Cerebellar cortex (tissue), 1 donor: ENCODE data around the gene SLC25A43.
"Not testable (repeated sequence)": the region's sequence is repeated elsewhere in the genome, so short reads cannot be mapped to it uniquely, and the experiment has no call there.

Experiments used
- DNase-seq: peaks from one replicate; pipeline ENCODE4 v3.0.0-alpha.2; 2015; ENCODE audit warnings: low spot score

Gene SLC25A43

DNA sequence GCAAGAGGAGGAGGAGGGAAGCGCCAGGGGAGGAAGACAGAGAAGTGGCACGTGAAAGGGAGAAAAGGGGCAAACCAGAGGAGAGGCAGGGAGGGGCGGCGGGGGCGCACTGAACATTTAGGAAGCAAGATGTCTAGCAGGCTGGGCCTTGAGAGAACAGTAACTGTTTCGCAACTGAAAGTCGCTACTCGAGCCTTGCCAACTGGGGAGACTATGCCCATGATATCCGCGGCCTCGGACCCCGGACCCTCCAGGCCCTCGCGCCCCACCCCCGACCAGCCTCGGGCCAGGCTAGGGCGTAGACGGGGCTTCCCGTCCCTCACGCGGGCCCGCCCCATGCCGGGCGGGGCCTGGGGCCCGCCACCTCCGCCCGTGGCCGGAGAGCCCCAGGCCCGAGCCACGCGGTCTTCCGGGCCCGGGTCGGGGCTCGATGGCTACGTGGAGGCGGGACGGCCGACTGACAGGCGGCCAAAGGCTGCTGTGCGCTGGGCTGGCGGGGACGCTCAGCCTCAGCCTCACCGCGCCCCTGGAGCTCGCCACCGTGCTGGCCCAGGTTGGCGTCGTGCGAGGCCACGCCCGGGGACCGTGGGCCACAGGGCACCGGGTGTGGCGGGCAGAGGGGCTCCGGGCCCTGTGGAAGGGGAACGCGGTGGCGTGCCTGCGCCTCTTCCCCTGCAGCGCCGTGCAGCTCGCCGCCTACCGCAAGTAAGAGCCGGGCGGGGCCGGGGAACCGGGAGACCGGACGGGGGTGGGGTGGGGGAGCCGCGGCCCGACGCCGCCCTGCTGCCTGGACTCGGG, at the start of gene SLC25A43:
TSS of gene SLC25A43 (plus strand) at position 363 of the 798 bp plus-strand sequence. CDS start at position 431, 68 bp downstream.
- DNase-seq, result peak; percentile 23

GRCh38 chrX:119359618-119360382, 39.3 kb upstream of the SLC25A43 start:
- DNase-seq, result no peak

DNA sequence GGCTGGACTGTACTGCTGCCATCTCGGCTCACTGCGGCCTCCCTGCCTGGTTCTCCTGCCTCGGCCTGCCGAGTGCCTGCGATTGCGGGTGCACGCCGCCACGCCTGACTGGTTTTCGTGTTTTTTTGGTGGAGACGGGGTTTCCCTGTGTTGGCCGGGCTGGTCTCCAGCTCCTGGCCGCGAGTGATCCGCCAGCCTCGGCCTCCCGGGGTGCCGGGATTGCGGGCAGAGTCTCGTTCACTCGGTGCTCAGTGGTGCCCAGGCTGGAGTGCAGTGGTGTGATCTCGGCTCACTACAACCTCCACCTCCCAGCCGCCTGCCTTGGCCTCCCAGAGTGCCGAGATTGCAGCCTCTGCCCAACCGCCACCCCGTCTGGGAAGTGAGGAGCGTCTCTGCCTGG, 37.7 kb upstream of the SLC25A43 start:
- not testable (repeated sequence) for DNase-seq

DNA sequence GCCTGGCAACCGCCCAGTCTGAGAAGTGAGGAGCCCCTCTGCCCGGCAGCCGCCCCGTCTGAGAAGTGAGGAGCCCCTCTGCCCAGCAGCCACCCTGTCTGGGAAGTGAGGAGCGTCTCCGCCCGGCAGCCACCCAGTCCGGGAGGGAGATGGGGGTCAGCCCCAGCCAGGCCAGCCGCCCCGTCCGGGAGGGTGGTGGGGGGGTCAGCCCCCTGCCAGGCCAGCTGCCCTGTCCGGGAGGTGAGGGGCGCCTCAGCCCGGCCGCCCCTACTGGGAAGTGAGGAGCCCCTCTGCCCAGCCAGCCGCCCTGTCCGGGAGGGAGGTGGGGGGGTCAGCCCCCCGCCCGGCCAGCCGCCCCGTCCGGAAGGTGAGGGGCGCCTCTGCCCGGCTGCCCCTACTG, 37.1 kb upstream of the SLC25A43 start:
- DNase-seq, result not testable (repeated sequence)

- no peak for DNase-seq
Observed at GRCh38 chrX:119363391-119363790, 35.7 kb upstream of the SLC25A43 start.

GRCh38 chrX:119371861-119372260, 27.3 kb upstream of the SLC25A43 start:
- DNase-seq, result not testable (repeated sequence)

DNA sequence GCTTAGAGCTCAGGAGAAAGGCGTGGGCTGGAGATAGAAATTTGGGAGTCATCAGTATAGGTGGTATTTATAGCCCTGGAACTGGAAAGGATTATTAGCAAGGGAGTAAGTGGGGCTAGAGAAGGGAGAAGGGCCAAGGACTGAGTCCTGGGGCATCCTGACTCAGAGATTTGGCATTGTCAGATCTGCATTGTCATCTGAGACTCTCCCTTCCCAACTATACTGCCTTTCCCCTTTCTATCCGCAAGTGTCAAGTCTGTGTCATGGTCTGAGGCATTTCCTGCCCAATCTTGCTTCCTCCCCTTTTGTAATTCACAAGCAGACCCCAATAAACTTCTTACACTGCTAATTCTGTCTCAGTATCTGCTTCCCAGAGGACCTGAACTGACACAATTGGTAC, 24.4 kb upstream of the SLC25A43 start:
- no peak for DNase-seq

- no peak for DNase-seq
Observed at GRCh38 chrX:119375561-119375960, 23.6 kb upstream of the SLC25A43 start.

GRCh38 chrX:119376312-119376711, 22.8 kb upstream of the SLC25A43 start:
- DNase-seq, result no peak

DNA sequence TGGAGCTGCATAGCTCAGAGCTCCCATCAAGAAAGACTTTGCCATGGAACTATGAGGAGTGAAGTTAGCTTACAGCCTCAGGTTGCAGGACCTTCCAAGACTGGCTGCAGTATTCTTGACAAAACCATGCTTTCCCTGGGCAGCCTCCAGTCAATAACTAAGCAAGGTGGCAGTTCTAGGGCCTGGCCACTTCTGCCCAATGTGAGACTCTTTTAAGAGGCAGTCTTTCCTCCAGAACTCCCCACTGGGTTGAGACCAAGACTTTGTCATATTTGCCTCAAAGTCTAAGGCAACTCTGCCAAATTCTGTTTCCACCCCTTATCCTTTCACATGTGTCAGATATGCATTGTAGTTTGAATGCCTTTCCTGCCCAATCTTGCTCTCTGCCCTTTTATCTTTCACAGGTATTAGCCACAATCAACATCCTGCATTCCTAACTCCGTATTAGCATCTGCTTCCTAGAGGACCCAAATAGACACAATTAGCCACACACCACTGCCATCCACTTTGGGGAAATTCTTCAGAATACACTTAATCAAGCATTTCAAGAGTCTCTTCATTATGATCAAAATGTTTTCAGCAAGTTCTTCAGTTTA, 17.7 kb upstream of the SLC25A43 start:
- no peak for DNase-seq

- DNase-seq, result no peak
Observed at GRCh38 chrX:119382606-119383005, 16.5 kb upstream of the SLC25A43 start.

DNA sequence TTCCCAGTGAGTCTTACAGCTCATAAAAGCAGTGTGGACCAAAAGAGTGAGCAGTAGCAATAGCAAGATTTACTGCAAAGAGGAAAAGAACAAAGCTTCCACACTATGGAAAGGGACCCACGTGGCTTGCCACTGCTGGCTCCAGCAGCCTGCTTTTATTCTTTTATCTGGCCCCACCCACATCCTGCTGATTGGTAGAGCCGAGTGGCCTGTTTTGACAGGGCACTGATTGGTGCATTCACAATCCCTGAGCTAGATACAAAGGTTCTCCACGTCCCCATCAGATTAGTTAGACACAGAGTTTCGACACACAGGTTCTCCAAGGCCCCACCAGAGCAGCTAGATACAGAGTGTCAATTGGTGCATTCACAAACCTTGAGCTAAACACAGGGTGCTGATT, 12.5 kb upstream of the SLC25A43 start:
- not testable (repeated sequence) for DNase-seq

GRCh38 chrX:119387426-119387825, 11.7 kb upstream of the SLC25A43 start:
- not testable (repeated sequence) for DNase-seq

- no peak for DNase-seq
Observed at GRCh38 chrX:119389214-119389613, 9.9 kb upstream of the SLC25A43 start.

- no peak for DNase-seq
Observed at GRCh38 chrX:119389871-119390501, 9.2 kb upstream of the SLC25A43 start.

- no peak for DNase-seq
Observed at GRCh38 chrX:119391279-119391678, 7.9 kb upstream of the SLC25A43 start.

GRCh38 chrX:119393144-119393543, 6.0 kb upstream of the SLC25A43 start:
- no peak for DNase-seq

DNA sequence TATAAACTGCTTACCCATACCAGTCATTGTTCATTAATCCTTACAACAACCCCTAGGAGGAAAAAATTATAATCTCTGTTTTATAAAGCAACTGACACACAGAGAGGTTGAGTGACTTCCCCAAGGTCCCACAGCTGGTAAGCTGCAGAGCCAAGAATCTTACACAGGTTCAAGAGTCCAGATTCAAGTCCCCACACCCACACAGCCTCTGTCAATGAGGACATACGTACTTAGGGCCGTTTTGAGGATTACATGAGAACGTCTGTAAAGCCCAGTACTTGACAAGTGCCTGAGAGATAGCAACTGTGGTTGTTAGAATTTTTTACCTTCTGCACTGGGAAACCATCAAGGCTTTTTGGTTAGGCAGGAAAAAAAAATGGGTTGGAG, 556 bp upstream of the SLC25A43 start:
- DNase-seq, result no peak

DNA sequence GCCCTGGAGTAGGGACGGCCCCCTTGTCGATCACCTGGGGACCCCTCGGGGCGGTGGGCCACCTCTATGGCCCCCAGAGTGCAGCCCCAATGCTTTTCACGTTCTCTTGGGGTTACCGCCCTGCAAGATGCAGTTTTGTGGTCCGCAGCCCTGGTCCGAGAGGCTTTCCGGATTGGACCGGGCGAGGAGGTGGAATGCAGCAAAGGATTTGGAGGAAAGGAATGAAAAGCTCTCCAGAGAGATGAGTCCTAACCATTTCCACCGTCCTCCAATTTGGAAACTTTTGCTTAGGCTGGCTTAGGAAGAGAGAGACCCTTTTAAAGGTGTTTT, 601 bp downstream of the SLC25A43 start:
- DNase-seq, result peak; percentile 17

DNA sequence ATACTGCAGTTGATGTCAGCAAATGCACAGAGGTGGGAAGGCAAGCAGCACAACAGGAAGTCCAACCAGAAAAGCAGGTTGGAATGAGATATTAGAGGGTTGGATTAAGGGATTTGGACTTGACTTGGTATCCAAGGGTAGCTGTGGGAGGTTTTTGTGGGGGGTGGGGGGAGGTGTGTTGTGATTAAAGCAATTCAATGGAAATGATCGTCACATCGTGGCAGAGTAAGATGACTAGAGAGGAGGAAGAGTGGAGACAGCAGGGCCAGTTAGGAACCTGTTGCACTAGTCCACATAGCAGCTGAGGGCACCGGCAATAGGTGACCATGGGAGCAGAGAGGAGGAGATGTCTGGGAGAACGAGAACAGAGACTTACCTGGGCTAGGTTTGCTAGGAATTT, 2.4 kb downstream of the SLC25A43 start:
- DNase-seq, result no peak

DNA sequence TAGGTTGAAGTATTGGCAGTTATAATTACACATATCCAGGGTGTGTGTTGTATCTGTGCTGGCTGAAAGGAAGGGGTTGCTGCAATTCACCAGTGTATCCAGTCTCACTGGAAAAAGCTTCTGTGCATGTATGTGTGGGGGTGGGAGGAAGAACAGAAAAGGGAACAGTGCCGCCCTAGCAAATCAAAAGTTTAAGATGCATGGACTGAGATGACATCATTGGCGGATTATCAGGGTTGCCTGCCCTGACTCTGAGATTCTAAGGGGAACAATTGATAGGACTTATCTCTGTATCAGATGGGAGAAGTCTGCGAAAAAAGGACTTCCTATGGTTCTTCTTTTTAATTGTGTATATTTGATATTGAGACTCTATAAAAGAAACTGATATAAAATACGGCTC, 3.5 kb downstream of the SLC25A43 start:
- DNase-seq, result no peak

DNA sequence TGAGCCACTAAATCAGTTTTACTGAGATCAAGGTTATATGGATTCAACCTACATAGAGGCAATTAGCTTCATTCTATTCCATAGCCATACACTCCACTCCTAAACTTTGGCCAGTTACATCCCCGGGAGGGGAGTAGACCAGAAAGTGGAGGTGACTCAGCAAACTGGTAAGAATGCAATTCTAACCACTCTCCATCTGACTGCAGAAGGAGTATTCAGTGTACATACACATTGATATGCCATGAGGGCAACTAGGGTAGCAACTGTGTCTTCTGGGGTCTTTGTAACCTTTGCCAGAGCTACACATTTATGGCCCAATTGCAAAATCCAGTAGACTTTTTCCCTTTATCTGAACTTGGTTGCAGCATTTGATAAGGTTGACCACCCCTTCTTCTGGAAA, 7.6 kb downstream of the SLC25A43 start:
- no peak for DNase-seq

- DNase-seq, result no peak
Observed at GRCh38 chrX:119407681-119408080, 8.5 kb downstream of the SLC25A43 start.
